KMS-11 (cell line): ENCODE results near the gene MAP1LC3B.

Source experiments
- H2AFZ ChIP-seq: fragments of 200-600 bp; sonication (generic); 2 replicates; pipeline ENCODE4 v1.6.1; 2016; ENCODE audit warnings: antibody characterized with exemption, mixed run types, low read depth
- H3K27ac ChIP-seq: fragments of 200-600 bp; sonication (generic); 2 replicates; pipeline ENCODE4 v1.6.1; 2016; ENCODE audit warnings: mild to moderate bottlenecking, mixed run types
- H3K27me3 ChIP-seq: fragments of 200-600 bp; sonication (generic); 2 replicates; pipeline ENCODE4 v1.6.1; 2017; ENCODE audit warnings: mild to moderate bottlenecking, low read depth, mixed run types, moderate library complexity; ENCODE audit not compliant: insufficient read depth
- H3K36me3 ChIP-seq: fragments of 200-600 bp; sonication (generic); 2 replicates; pipeline ENCODE4 v1.6.1; 2017; ENCODE audit warnings: mild to moderate bottlenecking, mixed run types; ENCODE audit not compliant: insufficient read depth
- H3K4me1 ChIP-seq: fragments of 200-600 bp; sonication (generic); 2 replicates; pipeline ENCODE4 v1.6.1; 2016; ENCODE audit warnings: mild to moderate bottlenecking, low read depth, mixed run types; ENCODE audit not compliant: poor library complexity, severe bottlenecking
- H3K4me2 ChIP-seq: fragments of 200-600 bp; sonication (generic); 2 replicates; pipeline ENCODE4 v1.7.0; 2016; ENCODE audit warnings: mild to moderate bottlenecking, mixed run types
- H3K4me3 ChIP-seq: fragments of 200-600 bp; sonication (generic); IDR thresholded peaks from 2 replicates; pipeline ENCODE4 v1.6.1; 2017; ENCODE audit warnings: low read depth, low read length, mixed read lengths; ENCODE audit not compliant: insufficient read depth
- H3K79me2 ChIP-seq: fragments of 200-600 bp; sonication (generic); 2 replicates; pipeline ENCODE4 v1.6.1; 2016; ENCODE audit warnings: low read depth, mixed run types; ENCODE audit not compliant: insufficient read depth
- H3K9ac ChIP-seq: fragments of 200-600 bp; sonication (generic); 2 replicates; pipeline ENCODE4 v1.6.1; 2016; ENCODE audit warnings: mild to moderate bottlenecking, mixed run types
- H4K20me1 ChIP-seq: fragments of 200-600 bp; sonication (generic); 2 replicates; pipeline ENCODE4 v1.6.1; 2016; ENCODE audit warnings: mild to moderate bottlenecking, mixed run types; ENCODE audit not compliant: insufficient read depth
- TF ChIP-seq, protein P1 (sequence below): fragments of 200-600 bp; sonication (generic); conservative IDR thresholded peaks from 2 replicates; pipeline ENCODE4 v1.6.1; 2017; ENCODE audit warnings: low read depth, mild to moderate bottlenecking, antibody characterized with exemption, low read length, moderate library complexity, mixed read lengths

Gene MAP1LC3B

DNA sequence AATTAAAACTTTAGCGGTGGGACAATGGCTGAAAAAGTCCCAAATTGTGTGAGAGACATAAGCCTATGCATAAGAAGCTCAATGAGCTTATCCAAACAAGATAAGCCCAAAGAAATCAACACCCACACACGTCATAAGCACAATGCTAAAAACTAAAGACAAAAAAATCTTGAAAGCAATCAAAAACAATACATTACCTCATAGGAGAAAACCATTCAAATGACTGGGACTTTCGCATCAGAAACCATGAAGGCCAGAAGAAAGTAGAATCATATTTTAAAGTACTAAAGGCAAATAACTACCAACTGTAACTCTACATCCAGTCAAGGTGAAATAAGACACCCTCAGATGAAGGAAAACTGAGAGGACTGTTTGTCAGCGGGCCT lies 50.4 kb downstream of the MAP1LC3B start:
- Histone ChIP-seq H3K79me2 (no peaks in the 10 kb centered on the region), H3K36me3 (0 out of 2 replicates have a peak, but pooled peaks cover 2% of the 10 kb centered on the region), H4K20me1 (no peaks in the 10 kb centered on the region), H3K4me2 (no peak overlapping the region), H3K9ac (no peak overlapping the region), H3K4me1 (no peaks in the 10 kb centered on the region), H3K27ac (no peak overlapping the region), H2AFZ (no peak overlapping the region), H3K4me3 (no peak overlapping the region), H3K27me3 (no peaks in the 10 kb centered on the region)
- TF ChIP-seq, protein P1, sequence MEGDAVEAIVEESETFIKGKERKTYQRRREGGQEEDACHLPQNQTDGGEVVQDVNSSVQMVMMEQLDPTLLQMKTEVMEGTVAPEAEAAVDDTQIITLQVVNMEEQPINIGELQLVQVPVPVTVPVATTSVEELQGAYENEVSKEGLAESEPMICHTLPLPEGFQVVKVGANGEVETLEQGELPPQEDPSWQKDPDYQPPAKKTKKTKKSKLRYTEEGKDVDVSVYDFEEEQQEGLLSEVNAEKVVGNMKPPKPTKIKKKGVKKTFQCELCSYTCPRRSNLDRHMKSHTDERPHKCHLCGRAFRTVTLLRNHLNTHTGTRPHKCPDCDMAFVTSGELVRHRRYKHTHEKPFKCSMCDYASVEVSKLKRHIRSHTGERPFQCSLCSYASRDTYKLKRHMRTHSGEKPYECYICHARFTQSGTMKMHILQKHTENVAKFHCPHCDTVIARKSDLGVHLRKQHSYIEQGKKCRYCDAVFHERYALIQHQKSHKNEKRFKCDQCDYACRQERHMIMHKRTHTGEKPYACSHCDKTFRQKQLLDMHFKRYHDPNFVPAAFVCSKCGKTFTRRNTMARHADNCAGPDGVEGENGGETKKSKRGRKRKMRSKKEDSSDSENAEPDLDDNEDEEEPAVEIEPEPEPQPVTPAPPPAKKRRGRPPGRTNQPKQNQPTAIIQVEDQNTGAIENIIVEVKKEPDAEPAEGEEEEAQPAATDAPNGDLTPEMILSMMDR, result no peak

DNA sequence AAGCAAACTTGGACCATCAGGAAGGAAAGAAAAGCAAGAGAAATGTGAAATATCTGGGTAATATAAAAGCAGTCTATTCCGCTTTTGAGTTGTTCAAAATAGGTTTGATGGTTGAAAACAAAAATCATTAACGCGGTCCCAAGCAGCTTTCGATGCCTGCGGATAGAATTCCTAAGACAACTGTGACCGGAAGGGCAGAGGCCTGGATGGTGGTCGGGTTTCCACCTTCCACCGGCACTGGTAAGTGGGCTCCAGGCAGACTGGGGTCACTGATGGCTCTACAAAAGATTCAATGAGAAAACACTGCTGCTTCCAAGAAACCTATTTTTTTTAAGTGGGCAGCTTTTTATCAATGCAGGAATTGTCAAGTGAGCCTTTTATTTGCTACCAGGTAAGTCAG lies 50.9 kb downstream of the MAP1LC3B start:
- no peaks in the 10 kb centered on the region for H3K4me1 ChIP-seq
- no peak overlapping the region for H3K4me2 ChIP-seq
- no peak overlapping the region for H3K4me3 ChIP-seq
- 0 out of 2 replicates have a peak, but pooled peaks cover 6% of the 10 kb centered on the region for H3K36me3 ChIP-seq
- H4K20me1 ChIP-seq, result no peaks in the 10 kb centered on the region
- H3K79me2 ChIP-seq, result no peaks in the 10 kb centered on the region
- H3K9ac ChIP-seq, result no peak overlapping the region
- H3K27ac ChIP-seq, result no peak overlapping the region
- no peak overlapping the region for H2AFZ ChIP-seq
- H3K27me3 ChIP-seq, result no peaks in the 10 kb centered on the region
- TF ChIP-seq, protein P1, result no peak

DNA sequence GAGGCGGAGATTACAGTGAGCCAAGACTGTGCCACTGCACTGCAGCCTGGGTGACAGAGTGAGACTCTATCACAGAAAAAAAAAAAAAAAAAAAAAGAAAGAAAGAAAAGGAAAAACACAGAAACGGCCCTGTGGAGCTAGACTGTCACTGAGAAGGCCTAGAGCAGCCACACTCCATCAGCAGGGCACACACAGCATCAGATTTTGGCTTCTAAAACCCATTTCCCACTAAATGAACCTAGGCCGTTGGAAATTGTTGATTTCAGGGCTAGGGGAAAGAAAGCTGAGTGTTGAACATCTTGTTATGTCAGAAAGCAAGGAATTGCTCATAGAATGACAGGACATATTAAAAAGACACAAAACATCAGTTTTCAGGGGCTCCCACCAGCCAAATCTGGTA lies 51.8 kb downstream of the MAP1LC3B start:
- H3K4me3 ChIP-seq, result no peak overlapping the region
- no peak overlapping the region for H3K9ac ChIP-seq
- H3K4me1 ChIP-seq, result no peaks in the 10 kb centered on the region
- H3K4me2 ChIP-seq, result no peak overlapping the region
- H2AFZ ChIP-seq, result no peak overlapping the region
- no peak overlapping the region for H3K27ac ChIP-seq
- TF ChIP-seq, protein P1, result no peak
- H3K36me3 ChIP-seq, result 0 out of 2 replicates have a peak, but pooled peaks cover 7% of the 10 kb centered on the region
- H3K79me2 ChIP-seq, result no peaks in the 10 kb centered on the region
- H4K20me1 ChIP-seq, result no peaks in the 10 kb centered on the region
- no peaks in the 10 kb centered on the region for H3K27me3 ChIP-seq

DNA sequence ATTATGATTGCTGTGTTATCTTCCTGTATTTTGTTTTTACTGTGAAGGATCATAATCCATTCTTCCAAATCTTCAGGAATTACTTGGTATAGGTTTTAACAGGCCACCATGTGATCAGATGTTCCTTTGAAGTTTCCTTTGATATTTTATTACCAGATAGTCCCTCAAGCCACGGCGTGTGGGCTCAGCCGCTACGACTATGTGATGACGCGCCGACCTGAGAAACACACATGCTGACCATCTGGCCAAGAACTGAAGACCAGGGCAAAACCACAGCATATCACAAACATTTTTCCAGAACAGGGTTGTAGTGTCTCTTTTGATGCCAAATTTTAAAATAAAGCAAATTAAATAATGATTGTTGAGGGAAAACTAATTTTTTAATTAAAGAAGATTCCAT lies 53.4 kb downstream of the MAP1LC3B start:
- Histone ChIP-seq H3K4me3 (no peak overlapping the region), H3K27me3 (no peaks in the 10 kb centered on the region), H3K79me2 (no peaks in the 10 kb centered on the region), H3K4me1 (no peaks in the 10 kb centered on the region), H4K20me1 (no peaks in the 10 kb centered on the region), H3K36me3 (0 out of 2 replicates have a peak, but pooled peaks cover 7% of the 10 kb centered on the region), H3K4me2 (no peak overlapping the region), H2AFZ (no peak overlapping the region), H3K9ac (no peak overlapping the region), H3K27ac (no peak overlapping the region)
- TF ChIP-seq, protein P1, result no peak
